ENCODE data around the gene NCAPG2. TPM values are rescaled to one million over a fixed set of nuclear protein-coding genes. Genes with fewer than 3 reads are reported as not detected.

Gene NCAPG2
- total RNA-seq, 2 experiments from 2014 or later = 145 to 149 TPM

DNA sequence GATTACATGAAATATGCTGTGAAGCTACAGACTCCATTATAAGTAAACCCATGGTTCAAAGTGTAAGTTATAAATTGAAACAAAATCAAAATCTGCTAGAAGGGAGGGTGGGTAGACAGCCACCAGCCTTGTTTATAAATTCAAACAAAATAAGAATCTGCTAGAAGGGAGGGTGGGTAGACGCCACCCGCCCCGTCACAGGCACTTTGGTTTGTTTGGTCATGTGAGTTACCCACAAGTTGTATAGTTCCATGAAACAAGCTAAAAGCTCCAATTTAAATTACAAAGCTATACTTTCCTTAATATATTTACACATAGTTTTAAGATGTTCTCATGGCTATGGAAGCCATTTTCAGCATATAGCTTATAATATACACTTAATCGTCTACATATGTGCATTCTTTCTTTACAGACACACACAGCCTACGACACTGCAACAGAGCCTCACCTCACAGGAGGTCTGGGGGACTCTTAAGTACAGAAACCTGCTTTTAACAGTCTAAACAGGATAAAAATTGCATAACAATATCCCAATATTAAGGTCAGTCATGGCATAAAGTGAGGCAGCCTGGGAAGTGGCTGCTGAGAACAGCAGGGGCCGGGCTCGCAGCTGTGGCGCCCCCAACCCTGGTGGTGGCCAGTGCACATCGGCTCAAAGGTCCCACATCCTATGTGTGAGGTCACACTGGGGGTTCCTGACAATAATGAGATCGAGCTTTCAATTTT, 28.1 kb upstream of the NCAPG2 start:
- no peak for DNase-seq
- Mint-ChIP-seq H3K36me3 (peaks cover 27% of the 10 kb centered on the region), H3K27me3 (no peaks in the 10 kb centered on the region), H3K9me3 (no peaks in the 10 kb centered on the region), H3K27ac (no peak overlapping the region), H3K4me1 (ENCODE audit: low read depth) (peaks cover 2% of the 10 kb centered on the region), H3K4me3 (no peak overlapping the region)
- intact Hi-C loops (cut with micrococcal nuclease) = no loop called here
- CTCF ChIA-PET = interaction anchor here (1.3 to 1.7 kb wide), 2 partner anchors 18 to 244 kb away, joined by 3 to 5 read pairs; no protein-coding TSS in a partner anchor
- POLR2A ChIA-PET = interaction anchor here (1.6 kb wide), 1 partner anchor 10 kb away, joined by 4 read pairs; no protein-coding TSS in a partner anchor

DNA sequence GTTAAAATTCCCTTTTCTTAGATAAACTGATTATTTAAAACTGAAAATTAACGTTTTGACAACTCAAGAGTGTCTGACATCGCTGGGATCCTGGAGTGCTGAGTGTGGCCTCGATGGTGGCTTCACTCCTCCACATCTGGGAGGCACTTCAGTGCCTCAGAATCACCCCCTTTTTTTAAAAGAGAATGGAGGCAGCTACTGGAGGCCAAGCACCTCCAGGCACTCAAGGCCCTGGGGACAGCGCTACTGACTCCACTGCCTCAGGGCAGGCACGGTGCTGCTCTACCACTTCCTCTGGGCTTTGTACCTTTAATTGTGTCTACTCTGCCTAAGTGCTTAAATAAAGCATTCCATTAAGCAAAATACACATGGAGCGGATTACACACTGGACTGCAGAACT, 27.2 kb upstream of the NCAPG2 start:
- Mint-ChIP-seq H3K36me3 (peaks cover 23% of the 10 kb centered on the region), H3K27me3 (no peaks in the 10 kb centered on the region), H3K4me1 (ENCODE audit: low read depth) (peaks cover 2% of the 10 kb centered on the region), H3K27ac (peak overlapping the region; percentile 38), H3K9me3 (no peaks in the 10 kb centered on the region), H3K4me3 (no peak overlapping the region)
- no peak for DNase-seq
- intact Hi-C loops (cut with micrococcal nuclease) = no loop called here
- CTCF ChIA-PET = no interaction called here
- POLR2A ChIA-PET = interaction anchor here (1.6 kb wide), 1 partner anchor 11 kb away, joined by 4 read pairs; no protein-coding TSS in a partner anchor

DNA sequence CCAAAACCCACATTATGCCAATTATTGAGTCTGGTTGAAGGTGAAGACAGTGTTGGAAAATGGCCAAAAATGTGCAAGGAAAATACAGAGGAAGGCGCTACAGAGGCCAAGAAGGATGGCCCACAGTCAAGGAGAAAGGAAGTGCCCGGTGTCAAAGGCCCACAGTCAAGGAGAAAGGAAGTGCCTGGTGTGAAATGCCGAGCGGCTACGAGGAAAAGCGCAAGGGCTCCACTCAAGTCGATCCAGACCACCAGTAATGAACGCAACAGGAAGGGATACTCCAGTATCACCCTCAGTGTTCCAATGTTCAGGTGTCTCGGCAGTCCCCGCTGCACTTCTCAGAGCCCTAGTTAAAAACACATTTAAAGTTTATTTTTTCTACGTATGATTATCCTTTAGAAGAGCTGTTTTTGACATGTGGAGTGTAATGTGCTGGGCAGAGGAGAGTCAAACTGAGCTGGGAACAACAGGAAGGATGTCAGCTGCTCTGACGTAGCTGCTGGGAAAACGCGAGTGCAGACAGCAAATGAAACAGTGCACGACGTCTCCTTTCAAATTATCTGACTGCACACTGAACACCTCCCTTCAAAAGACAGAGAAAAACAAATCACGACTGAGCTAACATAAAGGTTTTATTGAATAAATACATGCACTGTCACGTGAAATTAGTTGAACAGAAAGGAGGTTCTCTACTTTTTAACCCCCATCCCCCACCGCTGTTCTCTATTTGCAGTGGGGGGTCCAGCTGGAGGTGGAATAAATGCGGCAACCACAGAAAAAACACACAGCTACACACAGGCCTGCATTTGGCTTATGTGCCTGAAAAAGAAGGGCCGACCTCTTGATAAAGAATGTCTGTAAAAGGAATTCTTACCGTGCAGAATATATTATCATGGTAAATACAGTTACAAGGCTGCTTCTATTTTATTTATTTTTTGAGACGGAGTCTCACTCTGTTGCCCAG, 26.1 kb upstream of the NCAPG2 start:
- Mint-ChIP-seq H3K36me3 (peaks cover 18% of the 10 kb centered on the region), H3K27me3 (no peaks in the 10 kb centered on the region), H3K4me3 (no peak overlapping the region), H3K4me1 (ENCODE audit: low read depth) (peaks cover 2% of the 10 kb centered on the region), H3K27ac (peak overlapping the region; percentile 33), H3K9me3 (no peaks in the 10 kb centered on the region)
- ChIA-PET POLR2A (no interaction called here), CTCF (interaction anchor here (0.6 kb wide), 1 partner anchor 136 kb away, joined by 3 read pairs; no protein-coding TSS in a partner anchor)
- no peak for DNase-seq
- intact Hi-C loops (cut with micrococcal nuclease) = no loop called here

DNA sequence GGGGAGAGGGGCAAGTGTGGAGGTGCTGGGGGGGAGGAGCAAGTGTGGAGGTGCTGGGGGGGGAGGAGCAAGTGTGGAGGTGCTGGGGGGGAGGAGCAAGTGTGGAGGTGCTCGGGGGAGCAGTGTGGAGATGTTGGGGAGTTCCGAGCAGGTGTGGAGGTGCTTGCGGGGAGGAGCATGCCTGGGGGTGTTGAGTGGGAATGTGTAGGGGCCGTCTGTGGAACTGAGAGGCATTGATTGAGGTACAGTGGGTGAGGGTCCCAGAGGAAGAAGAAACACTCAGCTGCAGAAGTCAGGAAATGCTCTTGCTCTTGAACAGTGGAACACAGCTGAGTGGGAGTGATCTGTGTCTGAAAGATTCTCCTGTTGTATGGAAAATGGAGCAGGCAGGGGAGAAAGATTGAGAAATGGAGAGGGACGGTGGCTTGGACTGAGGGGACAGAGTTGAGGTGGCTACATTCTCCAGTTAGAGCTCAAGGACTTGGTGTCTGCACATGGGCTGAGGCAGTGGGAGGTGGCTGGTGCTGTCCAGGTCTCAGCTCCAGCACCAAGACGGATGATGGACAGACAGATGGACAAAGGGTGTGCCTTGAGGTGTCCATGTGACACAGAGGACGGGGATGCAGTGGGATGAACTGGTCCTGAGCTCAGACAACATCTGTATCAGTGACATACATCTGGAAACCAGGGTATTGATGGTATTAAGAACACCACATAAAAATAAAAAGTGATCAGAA, 25.2 kb upstream of the NCAPG2 start:
- POLR2A ChIA-PET = no interaction called here
- Mint-ChIP-seq H3K27ac (peak overlapping the region; percentile 7), H3K36me3 (peaks cover 16% of the 10 kb centered on the region)

DNA sequence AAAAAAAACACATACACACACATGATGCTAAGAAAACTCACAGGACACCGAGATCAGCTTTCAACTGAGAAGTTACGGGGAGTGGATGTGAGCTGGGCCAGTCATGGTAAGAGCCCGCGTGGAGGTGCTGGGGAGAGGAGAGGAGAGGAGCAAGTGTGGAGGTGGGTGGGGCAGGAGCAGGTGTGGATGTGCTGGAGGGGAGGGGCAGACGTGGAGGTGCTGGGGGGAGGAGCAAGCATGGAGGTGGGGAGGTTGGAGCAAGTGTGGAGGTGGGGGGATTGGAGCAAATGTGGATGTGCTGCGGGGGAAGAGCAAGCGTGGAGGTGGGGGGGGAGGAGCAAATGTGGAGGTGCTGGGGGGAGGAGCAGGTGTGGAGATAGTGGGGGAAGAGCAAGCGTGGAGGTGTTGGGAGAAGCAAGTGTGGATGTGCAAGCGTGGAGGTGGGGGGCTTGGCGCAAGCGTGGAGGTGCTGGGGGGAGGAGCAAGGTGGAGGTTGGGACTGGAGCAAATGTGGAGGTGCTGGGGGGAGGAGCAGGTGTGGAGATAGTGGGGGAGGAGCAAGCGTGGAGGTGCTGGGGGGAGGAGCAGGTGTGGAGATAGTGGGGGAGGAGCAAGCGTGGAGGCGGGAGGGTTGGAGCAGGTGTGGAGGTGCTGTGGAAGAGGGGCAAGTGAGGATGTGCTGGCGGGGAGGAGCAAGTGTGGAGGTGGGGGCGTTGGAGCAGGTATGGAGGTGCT, 24.5 kb upstream of the NCAPG2 start:
- CTCF ChIA-PET = no interaction called here
- Mint-ChIP-seq H3K4me3 (no peak overlapping the region), H3K9me3 (no peaks in the 10 kb centered on the region), H3K4me1 (ENCODE audit: low read depth) (peaks cover 2% of the 10 kb centered on the region), H3K27ac (no peak overlapping the region), H3K36me3 (peaks cover 14% of the 10 kb centered on the region), H3K27me3 (no peaks in the 10 kb centered on the region)
- POLR2A ChIA-PET = no interaction called here
- DNase-seq = no peak
- intact Hi-C loops (cut with micrococcal nuclease) = no loop called here

More for the DNA sequence above, 25.2 kb upstream of the NCAPG2 start:
- H3K9me3 Mint-ChIP-seq = no peaks in the 10 kb centered on the region
- no peak for DNase-seq
- no peak overlapping the region for H3K4me3 Mint-ChIP-seq
- peaks cover 2% of the 10 kb centered on the region for H3K4me1 Mint-ChIP-seq (ENCODE audit: low read depth)
- CTCF ChIA-PET = no interaction called here
- intact Hi-C loops (cut with micrococcal nuclease) = no loop called here
- no peaks in the 10 kb centered on the region for H3K27me3 Mint-ChIP-seq

DNA sequence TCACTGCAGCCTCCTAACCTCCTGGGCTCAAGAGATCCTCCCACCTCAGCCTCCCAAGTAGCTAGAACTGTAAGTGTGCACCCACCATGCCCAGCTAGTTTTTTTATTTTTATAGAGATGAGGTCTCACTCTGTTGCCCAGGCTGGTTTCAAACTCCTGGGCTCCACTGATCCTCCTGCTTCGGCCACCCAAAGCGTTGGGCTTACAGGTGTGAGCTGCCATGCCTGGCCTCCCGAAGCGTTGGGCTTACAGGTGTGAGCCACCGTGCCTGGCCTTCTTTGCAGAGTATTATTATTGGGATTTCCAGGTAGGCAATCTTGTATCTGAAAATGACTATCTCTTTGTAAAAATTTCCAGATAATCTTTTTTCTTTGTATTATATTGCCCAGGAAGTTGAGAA, 23.1 kb upstream of the NCAPG2 start:
- intact Hi-C loops (cut with micrococcal nuclease) = no loop called here
- POLR2A ChIA-PET = no interaction called here
- CTCF ChIA-PET = no interaction called here

DNA sequence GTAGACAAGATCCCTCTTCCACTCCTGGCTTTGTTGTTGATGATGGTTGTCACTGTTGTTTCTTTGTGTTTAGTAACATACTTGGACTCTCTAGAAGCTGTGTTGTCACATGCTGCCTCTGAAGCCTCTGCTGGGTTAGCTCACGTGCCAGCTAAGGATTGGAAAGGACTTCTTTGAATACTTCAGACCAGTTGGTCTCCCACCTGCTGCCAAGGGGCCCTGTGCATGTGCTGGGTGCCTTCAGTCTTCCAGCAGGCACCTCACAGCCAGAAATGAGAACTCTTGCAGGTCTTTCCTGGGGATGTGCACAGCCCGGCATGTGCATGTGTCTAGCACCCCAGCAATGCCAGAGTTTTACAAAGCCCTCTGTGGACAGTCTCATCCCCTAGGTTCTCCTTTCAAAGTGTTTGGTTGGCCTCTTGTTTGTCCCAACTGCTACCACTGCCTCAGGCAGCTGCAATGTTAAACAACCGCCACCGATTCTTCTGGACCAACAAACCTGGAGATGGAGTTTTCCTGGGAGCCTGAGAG, 21.7 kb upstream of the NCAPG2 start:
- Mint-ChIP-seq H3K9me3 (no peaks in the 10 kb centered on the region), H3K36me3 (peaks cover 8% of the 10 kb centered on the region)
- intact Hi-C loops (cut with micrococcal nuclease) = no loop called here

More for the DNA sequence above, 23.1 kb upstream of the NCAPG2 start:
- Mint-ChIP-seq H3K4me3 (no peak overlapping the region), H3K36me3 (peaks cover 12% of the 10 kb centered on the region), H3K27ac (no peak overlapping the region), H3K4me1 (ENCODE audit: low read depth) (peaks cover 2% of the 10 kb centered on the region), H3K9me3 (no peaks in the 10 kb centered on the region), H3K27me3 (no peaks in the 10 kb centered on the region)
- DNase-seq = no peak

DNA sequence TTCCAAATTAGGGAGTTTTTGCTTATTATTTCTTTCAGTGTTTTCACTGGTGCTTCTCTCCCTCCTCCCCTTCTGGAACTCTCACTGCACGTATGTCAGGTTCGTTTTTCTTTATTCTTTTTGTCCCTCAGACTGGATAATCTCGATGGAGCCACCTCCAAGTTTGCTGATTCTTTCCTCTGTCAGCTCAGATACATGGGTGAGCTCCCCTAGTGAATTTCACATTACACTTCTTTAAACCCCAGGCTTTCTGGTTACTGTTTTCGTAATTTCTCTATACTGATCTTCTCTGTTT, 20.8 kb upstream of the NCAPG2 start:
- Mint-ChIP-seq H3K9me3 (no peaks in the 10 kb centered on the region), H3K4me1 (ENCODE audit: low read depth) (no peaks in the 10 kb centered on the region), H3K36me3 (peaks cover 3% of the 10 kb centered on the region), H3K4me3 (no peak overlapping the region), H3K27me3 (no peaks in the 10 kb centered on the region), H3K27ac (no peak overlapping the region)
- intact Hi-C loops (cut with micrococcal nuclease) = no loop called here
- ChIA-PET POLR2A (no interaction called here), CTCF (no interaction called here)
- no peak for DNase-seq

More for the DNA sequence above, 21.7 kb upstream of the NCAPG2 start:
- H3K27me3 Mint-ChIP-seq = no peaks in the 10 kb centered on the region
- POLR2A ChIA-PET = no interaction called here
- H3K27ac Mint-ChIP-seq = no peak overlapping the region
- peaks cover 2% of the 10 kb centered on the region for H3K4me1 Mint-ChIP-seq (ENCODE audit: low read depth)
- CTCF ChIA-PET = no interaction called here
- DNase-seq = no peak
- H3K4me3 Mint-ChIP-seq = no peak overlapping the region

DNA sequence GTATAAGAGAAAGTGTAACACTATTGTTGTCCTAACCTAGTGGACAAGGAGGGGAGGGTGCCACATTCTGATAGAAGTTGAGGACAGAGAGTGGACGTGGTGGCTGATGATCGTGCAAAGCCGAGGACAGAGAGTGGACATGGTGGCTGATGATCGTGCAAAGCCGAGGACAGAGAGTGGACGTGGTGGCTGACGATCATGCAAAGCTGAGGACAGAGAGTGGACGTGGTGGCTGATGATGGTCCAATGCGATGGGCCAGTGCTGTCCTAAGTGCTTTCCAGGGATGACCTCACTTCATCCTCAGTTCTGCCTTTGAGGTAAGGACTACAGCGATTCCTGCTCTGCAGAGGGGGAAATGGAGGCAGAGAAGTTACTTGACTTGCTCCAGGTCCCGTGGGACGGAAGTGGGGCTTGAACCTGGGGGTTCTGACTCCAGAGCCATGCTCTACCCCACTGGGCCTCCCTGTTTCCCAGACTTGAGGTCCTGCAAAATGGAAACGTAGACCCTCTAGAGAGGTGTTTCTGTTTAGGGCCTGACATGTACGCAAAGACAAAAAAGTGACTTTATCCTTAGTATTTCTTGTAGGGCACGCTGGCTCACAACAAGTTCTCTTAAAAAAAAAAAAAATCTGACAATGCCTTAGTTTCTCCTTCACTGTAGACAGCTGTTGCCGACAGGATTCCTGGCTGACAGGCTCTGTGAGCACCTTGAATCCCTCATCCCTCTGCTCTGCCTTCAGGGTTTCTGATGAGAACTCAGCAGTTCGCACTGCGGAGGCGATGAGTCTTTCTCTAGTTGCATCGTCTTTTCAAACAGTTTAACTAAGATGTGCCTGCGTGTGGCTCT, 20.3 kb upstream of the NCAPG2 start:
- H3K27ac Mint-ChIP-seq = no peak overlapping the region
- no peaks in the 10 kb centered on the region for H3K9me3 Mint-ChIP-seq
- ChIA-PET POLR2A (no interaction called here), CTCF (no interaction called here)
- H3K4me1 Mint-ChIP-seq (ENCODE audit: low read depth) = no peaks in the 10 kb centered on the region
- no peaks in the 10 kb centered on the region for H3K27me3 Mint-ChIP-seq
- H3K36me3 Mint-ChIP-seq = no peaks in the 10 kb centered on the region
- intact Hi-C loops (cut with micrococcal nuclease) = no loop called here
- H3K4me3 Mint-ChIP-seq = no peak overlapping the region
- DNase-seq = no peak

DNA sequence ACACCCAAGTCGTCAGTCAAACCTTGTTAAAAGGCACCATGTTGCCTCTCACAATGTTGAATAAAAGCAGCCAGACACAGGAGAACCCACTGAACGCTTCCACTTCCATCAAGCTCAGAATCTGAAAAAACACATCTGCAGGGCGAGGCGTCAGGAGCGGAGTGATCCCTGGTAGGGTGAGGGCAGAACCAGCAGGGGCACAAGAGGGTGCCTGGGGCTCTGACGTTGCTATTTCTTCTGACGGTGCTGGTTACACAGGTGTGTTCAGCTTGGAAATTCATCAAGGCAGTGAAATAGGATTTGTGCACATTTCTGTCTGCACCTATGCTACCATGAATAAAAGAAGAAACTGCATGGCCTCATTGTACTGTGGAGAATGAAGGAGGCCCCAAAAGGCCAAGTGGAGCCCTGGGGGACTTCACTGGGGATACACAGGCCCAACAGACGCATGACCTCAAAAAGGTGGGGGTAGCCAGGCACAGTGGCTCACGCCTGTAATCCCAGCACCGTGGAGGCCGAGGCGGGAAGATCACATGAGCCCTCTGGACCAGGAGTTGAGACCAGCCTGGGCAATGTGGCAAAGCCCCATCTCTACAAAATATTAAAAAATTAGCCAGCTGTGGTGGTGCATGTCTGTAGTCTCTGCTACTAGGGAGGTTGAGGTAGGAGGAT, 19.2 kb upstream of the NCAPG2 start:
- Mint-ChIP-seq H3K36me3 (no peaks in the 10 kb centered on the region), H3K4me3 (no peak overlapping the region), H3K9me3 (no peaks in the 10 kb centered on the region), H3K27me3 (no peaks in the 10 kb centered on the region), H3K4me1 (ENCODE audit: low read depth) (no peaks in the 10 kb centered on the region), H3K27ac (no peak overlapping the region)
- ChIA-PET CTCF (no interaction called here), POLR2A (no interaction called here)
- intact Hi-C loops (cut with micrococcal nuclease) = no loop called here
- no peak for DNase-seq

DNA sequence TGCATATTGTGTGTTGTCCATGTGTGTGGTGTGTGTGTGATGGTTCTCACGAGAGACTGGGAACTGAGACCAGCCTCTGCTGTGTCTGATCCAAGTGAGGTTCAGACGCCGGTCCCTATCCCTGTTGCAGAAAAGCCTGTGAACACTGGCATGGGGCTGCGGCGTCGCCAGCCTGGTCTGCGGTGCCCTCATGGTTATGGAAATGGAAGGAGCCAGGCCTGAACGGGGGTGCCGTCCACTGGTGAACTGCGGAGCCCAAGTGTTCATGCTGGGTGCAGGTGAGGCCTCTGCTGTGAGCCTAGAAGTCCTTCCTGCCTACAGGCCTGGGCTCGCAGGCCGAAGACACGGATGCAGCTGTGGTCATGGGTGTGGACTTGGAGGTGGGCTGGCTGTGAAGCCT, 18.7 kb upstream of the NCAPG2 start:
- DNase-seq = no peak
- CTCF ChIA-PET = no interaction called here
- intact Hi-C loops (cut with micrococcal nuclease) = no loop called here
- Mint-ChIP-seq H3K27me3 (no peaks in the 10 kb centered on the region), H3K4me3 (no peak overlapping the region), H3K36me3 (no peaks in the 10 kb centered on the region), H3K9me3 (no peaks in the 10 kb centered on the region), H3K27ac (no peak overlapping the region), H3K4me1 (ENCODE audit: low read depth) (no peaks in the 10 kb centered on the region)
- POLR2A ChIA-PET = no interaction called here

All from activated CD4-positive, alpha-beta memory T cell treated with anti-CD3 and anti-CD28 coated beads for 36 hours (primary cell).